Gastrocnemius medialis (tissue), 4 donors: Measurements from ENCODE around the gene MDGA2. TPM values are rescaled to one million over a fixed set of nuclear protein-coding genes. Genes with fewer than 3 reads are reported as not detected.

Experiments used
- ATAC-seq, 2 donors: fragments of 150-250 bp; one replicate each; pipeline ENCODE4 v1.9.1; 2016
- DNase-seq, 2 donors: peaks; one replicate each; pipeline ENCODE4 v3.0.0-alpha.2; 2019
- H3K27ac ChIP-seq, 4 donors: fragments of 200-600 bp; sonication (generic); 1 replicate in 1 of 4; 2 replicates in 3 of 4; pipeline ENCODE4 v1.5.1; 2016 to 2018; ENCODE audit warnings: mild to moderate bottlenecking in 2 of 4, moderate library complexity in 1 of 4
- H3K27me3 ChIP-seq, 3 donors: fragments of 200-600 bp; sonication (generic) in 2 of 3; 1 replicate in 1 of 3; 2 replicates in 2 of 3; pipeline versions ENCODE4 v1.5.1 to v1.6.0; 2016 to 2019; ENCODE audit warnings: mild to moderate bottlenecking in 1 of 3, moderate library complexity in 1 of 3
- H3K36me3 ChIP-seq, 2 donors: fragments of 200-600 bp; sonication (generic) in 1 of 2; one replicate each; pipeline ENCODE4 v1.5.1; 2017 to 2018
- H3K4me1 ChIP-seq, 2 donors: fragments of 200-600 bp; sonication (generic) in 1 of 2; one replicate each; pipeline ENCODE4 v1.5.1; 2016 to 2017; ENCODE audit warnings: mild to moderate bottlenecking in 2 of 2
- H3K4me3 ChIP-seq, 4 donors: fragments of 200-600 bp; sonication (generic) in 3 of 4; 1 replicate in 1 of 4; 2 replicates in 3 of 4; pipeline ENCODE4 v1.5.1; 2016 to 2019; ENCODE audit warnings: mild to moderate bottlenecking in 2 of 4
- H3K9me3 ChIP-seq, 3 donors: fragments of 200-600 bp; sonication (generic) in 2 of 3; 1 replicate in 1 of 3; 2 replicates in 2 of 3; pipeline ENCODE4 v1.5.1; 2016 to 2019
- POLR2A ChIP-seq, 2 donors: fragments of 450-650 bp; IDR thresholded peaks; one replicate each; pipeline ENCODE4 v1.6.1; 2017; ENCODE audit warnings: antibody characterized with exemption in 2 of 2, mild to moderate bottlenecking in 2 of 2, moderate library complexity in 2 of 2
- in situ Hi-C, 4 donors: fragments of 200-750 bp; cut with MboI; loops; one replicate each; pipeline versions ENCODE4 v1.15.0 to v1.8.0; 2017; ENCODE audit warnings: low sequenced_read_pairs in 4 of 4
- intact Hi-C: fragments of 100-400 bp; cut with DNase I; formaldehyde crosslinking; loops from one replicate; pipeline ENCODE4 v1.15.1; 2023; ENCODE audit warnings: low total_unique reads
- total RNA-seq, 4 donors: library from RNA; depleted of rRNA; stranded (reverse); fragments of >200 nt; gene quantifications; one replicate each; pipeline versions ENCODE4 v1.1.0 to v1.2.3, GENCODE V29; 2016
- TF ChIP-seq, protein P1 (sequence below), 5 experiments: fragments of 450-650 bp in 3 of 5; fragments of 200-600 bp in 2 of 5; sonication (generic) in 2 of 5; IDR thresholded peaks in 4 of 5; conservative IDR thresholded peaks in 1 of 5; 1 replicate in 4 of 5; 2 replicates in 1 of 5; pipeline ENCODE4 v1.5.1; 2016 to 2019; ENCODE audit warnings: antibody characterized with exemption in 5 of 5, mild to moderate bottlenecking in 3 of 5, moderate library complexity in 3 of 5

Gene MDGA2
- total RNA-seq, 4 donors from 2014 or later, result not detected

- in situ Hi-C loops (no loop called here), intact Hi-C loops (no loop called here)
- H3K9me3 ChIP-seq, result no peaks in the 10 kb centered on the region
- H3K27ac ChIP-seq, result no peak overlapping the region
- no peak overlapping the region for H3K4me3 ChIP-seq
- TF ChIP-seq, protein P1, sequence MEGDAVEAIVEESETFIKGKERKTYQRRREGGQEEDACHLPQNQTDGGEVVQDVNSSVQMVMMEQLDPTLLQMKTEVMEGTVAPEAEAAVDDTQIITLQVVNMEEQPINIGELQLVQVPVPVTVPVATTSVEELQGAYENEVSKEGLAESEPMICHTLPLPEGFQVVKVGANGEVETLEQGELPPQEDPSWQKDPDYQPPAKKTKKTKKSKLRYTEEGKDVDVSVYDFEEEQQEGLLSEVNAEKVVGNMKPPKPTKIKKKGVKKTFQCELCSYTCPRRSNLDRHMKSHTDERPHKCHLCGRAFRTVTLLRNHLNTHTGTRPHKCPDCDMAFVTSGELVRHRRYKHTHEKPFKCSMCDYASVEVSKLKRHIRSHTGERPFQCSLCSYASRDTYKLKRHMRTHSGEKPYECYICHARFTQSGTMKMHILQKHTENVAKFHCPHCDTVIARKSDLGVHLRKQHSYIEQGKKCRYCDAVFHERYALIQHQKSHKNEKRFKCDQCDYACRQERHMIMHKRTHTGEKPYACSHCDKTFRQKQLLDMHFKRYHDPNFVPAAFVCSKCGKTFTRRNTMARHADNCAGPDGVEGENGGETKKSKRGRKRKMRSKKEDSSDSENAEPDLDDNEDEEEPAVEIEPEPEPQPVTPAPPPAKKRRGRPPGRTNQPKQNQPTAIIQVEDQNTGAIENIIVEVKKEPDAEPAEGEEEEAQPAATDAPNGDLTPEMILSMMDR (IDR thresholded peaks at IDR 0.05 in 4 of 5, conservative IDR thresholded peaks at IDR 0.05 in 1 of 5), result no peak
- no peak for TF ChIP-seq POLR2A (IDR thresholded peaks at IDR 0.05)
- DNase-seq (no peak), ATAC-seq (no peak)
- no peaks in the 10 kb centered on the region for H3K36me3 ChIP-seq
- no peaks in the 10 kb centered on the region for H3K4me1 ChIP-seq
- no peaks in the 10 kb centered on the region for H3K27me3 ChIP-seq
Observed at GRCh38 chr14:46985529-46986380, 689.6 kb downstream of the MDGA2 start.

GRCh38 chr14:46973295-46973694 lies 702.1 kb downstream of the MDGA2 start:
- intact Hi-C loops (no loop called here), in situ Hi-C loops (no loop called here)
- no peak for TF ChIP-seq POLR2A (IDR thresholded peaks at IDR 0.05)
- TF ChIP-seq, protein P1 (IDR thresholded peaks at IDR 0.05 in 4 of 5, conservative IDR thresholded peaks at IDR 0.05 in 1 of 5), result no peak
- H3K4me3 ChIP-seq, result no peak overlapping the region
- H3K36me3 ChIP-seq, result no peaks in the 10 kb centered on the region
- ATAC-seq, result no peak
- no peak overlapping the region for H3K27ac ChIP-seq
- no peaks in the 10 kb centered on the region for H3K27me3 ChIP-seq
- DNase-seq, result no peak
- H3K9me3 ChIP-seq, result no peaks in the 10 kb centered on the region
- H3K4me1 ChIP-seq, result no peaks in the 10 kb centered on the region

- H3K4me1 ChIP-seq, result no peaks in the 10 kb centered on the region
- in situ Hi-C loops, result no loop called here
- no peaks in the 10 kb centered on the region for H3K9me3 ChIP-seq
- no peak for TF ChIP-seq POLR2A (IDR thresholded peaks at IDR 0.05)
- TF ChIP-seq, protein P1 (IDR thresholded peaks at IDR 0.05 in 4 of 5, conservative IDR thresholded peaks at IDR 0.05 in 1 of 5), result no peak
- no peak overlapping the region for H3K4me3 ChIP-seq
- no peak overlapping the region for H3K27ac ChIP-seq
- intact Hi-C loops, result no loop called here
- H3K27me3 ChIP-seq, result no peaks in the 10 kb centered on the region
- DNase-seq, result no peak
- no peaks in the 10 kb centered on the region for H3K36me3 ChIP-seq
- no peak for ATAC-seq
Observed at GRCh38 chr14:46964378-46964777, 711.0 kb downstream of the MDGA2 start.

DNA sequence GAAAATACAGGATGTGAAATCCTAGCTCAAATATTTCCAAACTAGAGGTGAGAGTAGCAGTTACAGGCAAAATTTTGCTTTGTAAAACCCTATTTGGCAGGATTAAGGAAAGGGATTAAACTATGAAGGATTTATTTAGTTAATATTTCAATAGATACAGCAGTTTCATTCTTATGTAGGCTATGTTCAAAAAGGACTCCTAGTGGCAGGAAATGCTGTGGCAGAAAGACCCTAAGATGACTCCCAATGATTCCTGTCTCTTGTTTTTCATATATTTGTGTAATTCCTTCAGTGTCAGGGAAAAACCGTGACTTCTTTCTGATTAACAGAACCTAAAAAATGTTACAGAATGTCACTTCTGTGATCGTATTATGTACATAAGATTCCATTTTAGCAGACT lies 724.3 kb downstream of the MDGA2 start:
- in situ Hi-C loops (no loop called here), intact Hi-C loops (no loop called here)
- H3K27ac ChIP-seq, result no peak overlapping the region

More for the DNA sequence above, 724.3 kb downstream of the MDGA2 start:
- TF ChIP-seq POLR2A (IDR thresholded peaks at IDR 0.05), result no peak
- TF ChIP-seq, protein P1 (IDR thresholded peaks at IDR 0.05 in 4 of 5, conservative IDR thresholded peaks at IDR 0.05 in 1 of 5), result no peak
- DNase-seq, result no peak
- Histone ChIP-seq H3K4me3 (no peak overlapping the region), H3K27me3 (no peaks in the 10 kb centered on the region), H3K4me1 (no peaks in the 10 kb centered on the region), H3K36me3 (no peaks in the 10 kb centered on the region), H3K9me3 (peaks cover 0 to 3% (median 0%) of the 10 kb centered on the region in 3 donors)
- no peak for ATAC-seq
